Esophagus muscularis mucosa (tissue), 4 donors: ENCODE measurements around the gene CSTB. TPM values are rescaled to one million over a fixed set of nuclear protein-coding genes. Genes with fewer than 3 reads are reported as not detected.

Experiments
- DNase-seq: peaks from one replicate; pipeline ENCODE4 v3.0.0-alpha.2; 2017; ENCODE audit errors: extremely low spot score
- H3K27ac ChIP-seq, 4 donors: fragments of 200-600 bp; sonication (generic); replicated peaks in 1 of 4; 1 replicate in 3 of 4; 2 replicates in 1 of 4; pipeline ENCODE4 v1.5.1; 2016 to 2019; ENCODE audit warnings: mild to moderate bottlenecking in 1 of 4
- H3K27me3 ChIP-seq, 4 donors: fragments of 200-600 bp; sonication (generic); one replicate each; pipeline versions ENCODE4 v1.5.1 to v1.6.0; 2016 to 2019
- H3K36me3 ChIP-seq, 4 donors: fragments of 200-600 bp; sonication (generic); one replicate each; pipeline ENCODE4 v1.5.1; 2016 to 2019
- H3K4me1 ChIP-seq, 4 donors: fragments of 200-600 bp; sonication (generic); one replicate each; pipeline ENCODE4 v1.5.1; 2016 to 2019
- H3K4me3 ChIP-seq, 4 donors: fragments of 200-600 bp; sonication (generic); 1 replicate in 2 of 4; 2 replicates in 2 of 4; pipeline ENCODE4 v1.5.1; 2016 to 2019; ENCODE audit warnings: mild to moderate bottlenecking in 4 of 4, moderate library complexity in 1 of 4
- H3K9me3 ChIP-seq, 4 donors: fragments of 200-600 bp; sonication (generic); 1 replicate in 3 of 4; 2 replicates in 1 of 4; pipeline ENCODE4 v1.5.1; 2016 to 2019
- EP300 ChIP-seq: sonication (generic); formaldehyde crosslinking; IDR thresholded peaks from one replicate; pipeline ENCODE4 v1.6.1; 2017; ENCODE audit warnings: antibody characterized with exemption
- POLR2A ChIP-seq: fragments of 450-650 bp; IDR thresholded peaks from one replicate; pipeline ENCODE4 v1.6.1; 2017; ENCODE audit warnings: antibody characterized with exemption, moderate library complexity, mild to moderate bottlenecking, low read depth
- POLR2AphosphoS5 ChIP-seq, 2 donors: sonication (generic); formaldehyde crosslinking; IDR thresholded peaks; one replicate each; pipeline ENCODE4 v1.6.1; 2017; ENCODE audit warnings: antibody characterized with exemption in 2 of 2
- WGBS: methylation state at CpG from one replicate; pipeline ENCODE4 v1.1.5; 2018; 5-methylcytosine and 5-hydroxymethylcytosine counted together
- intact Hi-C: fragments of 100-400 bp; cut with DNase I; formaldehyde crosslinking; loops from one replicate; pipeline ENCODE4 v1.15.1; 2023
- total RNA-seq, 4 donors: library from RNA; depleted of rRNA; stranded (reverse); fragments of >200 nt; gene quantifications; one replicate each; pipeline versions ENCODE4 v1.1.0 to v1.2.1, GENCODE V29; 2016
- TF ChIP-seq, protein P1 (sequence below), 3 experiments: fragments of 200-600 bp in 2 of 3; fragments of 450-650 bp in 1 of 3; sonication (generic) in 2 of 3; IDR thresholded peaks; one replicate each; pipeline ENCODE4 v1.5.1; 2017 to 2019; ENCODE audit warnings: antibody characterized with exemption in 3 of 3, mild to moderate bottlenecking in 2 of 3, moderate library complexity in 1 of 3

The CSTB gene
- total RNA-seq, 4 donors from 2014 or later = 5.0 to 21.1 (median 8.1) TPM

DNA sequence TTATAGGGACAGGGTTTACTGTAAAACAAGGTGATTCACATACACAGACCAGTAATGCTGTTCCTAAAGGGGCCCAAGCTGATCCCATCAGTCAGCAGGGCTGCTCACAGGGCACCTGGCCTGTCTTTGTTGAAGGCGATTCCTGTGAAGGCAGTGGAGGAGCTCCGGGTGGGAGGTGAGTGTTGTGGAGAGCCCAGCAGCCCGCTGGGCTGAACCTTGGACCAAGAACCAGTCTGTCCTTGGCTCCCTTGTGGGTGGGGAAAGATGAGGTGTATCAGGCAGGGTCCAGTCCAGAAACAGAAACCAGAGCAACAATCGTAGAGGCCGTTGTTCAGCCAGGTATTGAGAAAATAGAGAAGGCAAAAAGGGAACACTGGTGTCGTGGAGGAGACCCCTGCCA lies 44.6 kb downstream of the CSTB start:
- intact Hi-C loops = no loop called here
- H3K27me3 ChIP-seq = no peaks in the 10 kb centered on the region
- H3K9me3 ChIP-seq = no peaks in the 10 kb centered on the region
- H3K4me3 ChIP-seq = no peak overlapping the region
- H3K36me3 ChIP-seq = peaks cover 0 to 7% (median 0%) of the 10 kb centered on the region in 4 donors
- no peak for TF ChIP-seq POLR2AphosphoS5 (IDR thresholded peaks at IDR 0.05)
- no peak for TF ChIP-seq EP300
- TF ChIP-seq, protein P1, sequence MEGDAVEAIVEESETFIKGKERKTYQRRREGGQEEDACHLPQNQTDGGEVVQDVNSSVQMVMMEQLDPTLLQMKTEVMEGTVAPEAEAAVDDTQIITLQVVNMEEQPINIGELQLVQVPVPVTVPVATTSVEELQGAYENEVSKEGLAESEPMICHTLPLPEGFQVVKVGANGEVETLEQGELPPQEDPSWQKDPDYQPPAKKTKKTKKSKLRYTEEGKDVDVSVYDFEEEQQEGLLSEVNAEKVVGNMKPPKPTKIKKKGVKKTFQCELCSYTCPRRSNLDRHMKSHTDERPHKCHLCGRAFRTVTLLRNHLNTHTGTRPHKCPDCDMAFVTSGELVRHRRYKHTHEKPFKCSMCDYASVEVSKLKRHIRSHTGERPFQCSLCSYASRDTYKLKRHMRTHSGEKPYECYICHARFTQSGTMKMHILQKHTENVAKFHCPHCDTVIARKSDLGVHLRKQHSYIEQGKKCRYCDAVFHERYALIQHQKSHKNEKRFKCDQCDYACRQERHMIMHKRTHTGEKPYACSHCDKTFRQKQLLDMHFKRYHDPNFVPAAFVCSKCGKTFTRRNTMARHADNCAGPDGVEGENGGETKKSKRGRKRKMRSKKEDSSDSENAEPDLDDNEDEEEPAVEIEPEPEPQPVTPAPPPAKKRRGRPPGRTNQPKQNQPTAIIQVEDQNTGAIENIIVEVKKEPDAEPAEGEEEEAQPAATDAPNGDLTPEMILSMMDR (IDR thresholded peaks at IDR 0.05) = no peak
- TF ChIP-seq POLR2A = no peak
- H3K27ac ChIP-seq = peak overlapping the region; percentile 65 to 82 (median 80)
- H3K4me1 ChIP-seq = peaks cover 56 to 86% (median 77%) of the 10 kb centered on the region in 4 donors
- 83% methylated on average over 6 of the region's 6 CpGs for WGBS
- no peak for DNase-seq

DNA sequence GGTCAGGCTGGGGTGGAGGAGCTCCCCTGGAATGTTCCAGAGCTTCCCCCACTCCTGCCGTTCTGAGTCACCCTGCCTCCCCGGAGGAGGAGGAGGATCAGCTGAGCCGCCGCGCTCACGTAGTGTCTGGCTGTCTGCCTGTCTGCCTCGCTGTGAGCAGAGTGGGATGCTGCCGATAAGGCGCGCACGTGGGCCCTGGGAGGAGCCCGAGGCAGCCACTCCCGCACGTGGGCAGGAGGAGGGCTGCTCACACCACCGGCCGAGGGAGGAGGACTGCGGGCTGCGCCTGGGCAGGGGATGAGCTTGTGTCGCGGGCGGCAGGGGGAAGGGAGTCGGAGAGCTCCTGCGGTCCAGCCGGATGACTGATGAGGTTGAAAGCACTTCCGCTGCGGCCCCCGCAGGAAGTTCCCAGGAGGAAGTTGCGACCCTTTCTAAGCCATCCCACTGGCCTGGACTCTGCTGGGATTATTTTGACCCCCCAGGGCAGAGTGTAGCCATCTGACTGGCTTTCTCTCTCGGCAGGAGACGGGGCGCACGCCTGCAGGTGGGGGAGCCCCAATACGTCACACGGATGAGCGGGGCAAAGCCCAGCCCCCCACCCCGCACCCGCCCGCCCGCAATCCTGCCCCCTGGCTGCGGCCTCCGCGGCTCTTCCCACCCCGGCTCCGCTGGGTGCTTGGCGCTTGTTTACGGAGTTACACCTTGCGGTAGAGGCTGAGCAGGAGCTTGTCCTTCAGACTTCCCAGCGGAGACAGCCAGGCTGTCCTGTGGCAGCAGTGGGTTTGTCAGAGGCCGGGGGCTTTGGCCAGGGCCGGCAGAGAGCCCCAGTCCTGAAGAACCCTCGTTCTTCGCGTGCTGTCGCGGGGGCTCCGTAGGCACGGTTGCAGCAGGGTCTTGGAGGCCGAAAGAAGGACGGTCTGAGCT lies 47.4 kb downstream of the CSTB start:
- H3K36me3 ChIP-seq = peaks cover 0 to 6% (median 6%) of the 10 kb centered on the region in 4 donors
- H3K9me3 ChIP-seq = no peaks in the 10 kb centered on the region
- H3K4me3 ChIP-seq = peak overlapping the region; percentile 53 to 71 (median 58)
- H3K4me1 ChIP-seq = peaks cover 57 to 79% (median 74%) of the 10 kb centered on the region in 4 donors
- TF ChIP-seq POLR2AphosphoS5 (IDR thresholded peaks at IDR 0.05) = peak; percentile 92 to 98
- TF ChIP-seq, protein P1 (IDR thresholded peaks at IDR 0.05) = peak; percentile 29 to 55 (median 46)
- peak; percentile 38 for TF ChIP-seq POLR2A
- TF ChIP-seq EP300 = no peak
- 5% methylated on average over 15 of the region's 59 CpGs for WGBS
- peak overlapping the region; percentile 80 to 89 (median 84) for H3K27ac ChIP-seq
- DNase-seq = peak; percentile 97
- no peaks in the 10 kb centered on the region for H3K27me3 ChIP-seq
- intact Hi-C loops = loop anchor here (5.0 kb wide), 1 partner anchor 49 kb away; the partner anchor contains the start of gene CSTB

DNA sequence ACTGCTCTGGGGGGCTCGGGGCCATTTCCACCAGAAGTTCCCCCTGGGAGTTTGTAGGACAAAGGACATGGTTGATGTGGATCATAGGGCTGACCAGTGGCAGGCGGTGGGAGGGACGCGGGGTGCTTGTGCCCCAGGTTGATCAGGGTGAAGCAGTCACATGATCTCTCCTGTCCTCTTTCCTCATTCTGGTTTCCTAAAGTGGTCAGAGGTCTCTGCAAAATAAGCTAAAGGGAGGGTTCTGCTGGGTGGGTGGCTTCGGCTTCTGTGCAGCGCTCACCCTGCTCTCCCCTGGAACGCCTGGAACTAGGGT lies 48.0 kb downstream of the CSTB start:
- peaks cover 0 to 10% (median 9%) of the 10 kb centered on the region in 4 donors for H3K36me3 ChIP-seq
- H3K4me1 ChIP-seq = peaks cover 51 to 72% (median 67%) of the 10 kb centered on the region in 4 donors
- intact Hi-C loops = loop anchor here (5.0 kb wide), 1 partner anchor 49 kb away; the partner anchor contains the start of gene CSTB
- 16% methylated on average over 4 of the region's 7 CpGs for WGBS
- TF ChIP-seq EP300 = no peak
- TF ChIP-seq, protein P1 (IDR thresholded peaks at IDR 0.05) = no peak
- TF ChIP-seq POLR2AphosphoS5 (IDR thresholded peaks at IDR 0.05) = no peak
- TF ChIP-seq POLR2A = no peak
- H3K9me3 ChIP-seq = no peaks in the 10 kb centered on the region
- DNase-seq = no peak
- H3K27me3 ChIP-seq = no peaks in the 10 kb centered on the region
- H3K27ac ChIP-seq = peak overlapping the region; percentile 80 to 89 (median 84)
- peak overlapping the region; percentile 53 to 71 (median 58) for H3K4me3 ChIP-seq

DNA sequence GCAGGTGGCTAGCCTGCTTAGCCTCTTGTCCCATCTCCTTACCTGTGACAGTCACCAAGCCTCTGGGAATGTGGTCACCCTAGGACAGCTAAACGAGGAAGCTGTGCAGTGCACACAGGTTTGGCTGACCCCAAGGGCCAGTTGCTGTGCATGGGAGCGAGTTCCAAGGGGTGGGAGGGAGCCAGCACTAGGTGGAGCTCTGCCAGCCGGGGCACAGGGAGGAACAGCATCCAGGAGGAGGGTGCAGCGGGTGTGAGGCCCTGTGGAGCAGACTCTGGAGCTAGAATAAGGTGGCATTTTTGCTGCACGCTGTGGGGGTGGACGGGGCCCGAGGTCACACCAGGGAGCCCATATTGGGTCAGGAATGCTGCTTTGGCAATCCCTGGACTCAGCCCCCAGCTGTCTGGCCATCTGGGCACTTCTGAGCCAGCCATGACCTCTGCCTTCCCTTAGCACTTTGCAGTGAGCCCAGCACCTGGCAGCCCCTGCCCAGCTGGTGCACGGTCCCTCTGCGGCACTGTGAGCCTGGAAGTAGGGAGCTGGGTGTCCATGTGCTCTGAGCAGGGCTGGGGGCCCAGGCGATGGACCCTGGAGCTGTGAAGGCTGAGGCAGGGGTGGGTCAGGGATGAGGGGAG lies 48.5 kb downstream of the CSTB start:
- WGBS = 39% methylated on average over 8 of the region's 10 CpGs
- intact Hi-C loops = loop anchor here (5.0 kb wide), 1 partner anchor 50 kb away; the partner anchor contains the start of gene CSTB

More for the DNA sequence above, 48.5 kb downstream of the CSTB start:
- Histone ChIP-seq H3K36me3 (peaks cover 0 to 10% (median 9%) of the 10 kb centered on the region in 4 donors), H3K4me3 (peak overlapping the region; percentile 53 to 71 (median 58)), H3K9me3 (no peaks in the 10 kb centered on the region), H3K4me1 (peaks cover 49 to 68% (median 63%) of the 10 kb centered on the region in 4 donors), H3K27me3 (no peaks in the 10 kb centered on the region), H3K27ac (peak overlapping the region; percentile 80 to 89 (median 84))
- DNase-seq = no peak
- TF ChIP-seq POLR2A (no peak), POLR2AphosphoS5 (IDR thresholded peaks at IDR 0.05) (no peak), EP300 (no peak)
- TF ChIP-seq, protein P1 (IDR thresholded peaks at IDR 0.05) = no peak
